Heart left ventricle (tissue), 13 donors: ENCODE results near the gene LSM8.

Experiments used
- CTCF ChIP-seq, 12 donors: fragments of 200-600 bp; sonication (generic) in 4 of 12; IDR thresholded peaks; one replicate each; pipeline versions ENCODE4 v1.5.0 to v1.8.0; 2018 to 2022; ENCODE audit warnings: antibody characterized with exemption in 12 of 12, mild to moderate bottlenecking in 5 of 12
- POLR2A ChIP-seq, 2 donors: fragments of 450-650 bp; IDR thresholded peaks; one replicate each; pipeline ENCODE4 v1.6.1; 2017; ENCODE audit warnings: antibody characterized with exemption in 2 of 2, mild to moderate bottlenecking in 2 of 2, moderate library complexity in 2 of 2
- donor health status: ischemic (EF 13 %, LVEDD 7.1; RV severe dilation, severe dysfunction).
- donor health status: DM: no; HTN: yes; CAD: no.
- donor health status: DM: no; HTN: no; CAD: no.
- donor health status: ischemic (EF 25% LVEDD 6.9; RV normal size, moderate dysfunction).
- donor health status: ischemic (EF 25% LVEDD 5.7; RV mildly dilated, moderate dysfunction).
- donor health status: ischemic (EF 35%, LVEDD 5.7; RV mildly dilated, moderate dysfunction).
- donor health status: nonischemic (EF 11% LVEDD 7.7; RV severe dilation, severe dysfunction).
- donor health status: DM: yes; HTN: yes; CAD: no.
- donor health status: PGD.
- donor health status: ischemic (EF 29% LVEDD 5.4; RV normal size, mild dysfunction).
- donor health status: nonischemic (EF 23%, LVEDD 6.1; RV moderate dilation, normal function).

GRCh38 chr7:118239014-118239413, 55.0 kb downstream of the LSM8 start:
- TF ChIP-seq CTCF (IDR thresholded peaks at IDR 0.05) (no peak), POLR2A (IDR thresholded peaks at IDR 0.05) (no peak)
